ENCODE results near the gene GALNT10.

GALNT10 gene

GRCh38 chr5:154308443-154309370 lies 118.2 kb downstream of the GALNT10 start:
- no peak for DNase-seq (ENCODE audit: low read depth, low spot score)

GRCh38 chr5:154309371-154309745 lies 118.8 kb downstream of the GALNT10 start:
- H3K36me3 ChIP-seq (ENCODE audit: insufficient read depth, insufficient read length, low read length) = no peaks in the 10 kb centered on the region
- TF ChIP-seq SUZ12 (IDR thresholded peaks at IDR 0.05; ENCODE audit: extremely low read depth, insufficient read depth, insufficient read length) (no peak), ZNF274 (IDR thresholded peaks at IDR 0.05; ENCODE audit: low read depth, low read length) (no peak), YY1 (IDR thresholded peaks at IDR 0.05; ENCODE audit: insufficient read depth, insufficient read length) (no peak)
- no peaks in the 10 kb centered on the region for H3K4me1 ChIP-seq (ENCODE audit: insufficient read depth, insufficient read length)
- H3K9ac ChIP-seq (ENCODE audit: insufficient read length, low read depth) = no peak overlapping the region
- H3K4me3 ChIP-seq (ENCODE audit: insufficient read length, low read depth) = no peak overlapping the region
- no peaks in the 10 kb centered on the region for H3K27me3 ChIP-seq (ENCODE audit: insufficient read depth, insufficient read length)
- DNase-seq (ENCODE audit: low read depth, low spot score) = no peak
- 0 out of 2 replicates have a peak, but pooled peaks cover 8% of the 10 kb centered on the region for H3K9me3 ChIP-seq (ENCODE audit: insufficient read depth, low read length)

More at GRCh38 chr5:154308443-154309370, 118.2 kb downstream of the GALNT10 start:
- H3K9me3 ChIP-seq (ENCODE audit: insufficient read depth, low read length) = 0 out of 2 replicates have a peak, but pooled peaks cover 8% of the 10 kb centered on the region
- no peaks in the 10 kb centered on the region for H3K27me3 ChIP-seq (ENCODE audit: insufficient read depth, insufficient read length)
- no peak for TF ChIP-seq YY1 (IDR thresholded peaks at IDR 0.05; ENCODE audit: insufficient read depth, insufficient read length)
- no peak for TF ChIP-seq SUZ12 (IDR thresholded peaks at IDR 0.05; ENCODE audit: extremely low read depth, insufficient read depth, insufficient read length)
- TF ChIP-seq ZNF274 (IDR thresholded peaks at IDR 0.05; ENCODE audit: low read depth, low read length) = no peak
- no peak overlapping the region for H3K4me3 ChIP-seq (ENCODE audit: insufficient read length, low read depth)
- H3K4me1 ChIP-seq (ENCODE audit: insufficient read depth, insufficient read length) = no peaks in the 10 kb centered on the region
- no peak overlapping the region for H3K9ac ChIP-seq (ENCODE audit: insufficient read length, low read depth)
- no peaks in the 10 kb centered on the region for H3K36me3 ChIP-seq (ENCODE audit: insufficient read depth, insufficient read length, low read length)

- H3K36me3 ChIP-seq (ENCODE audit: insufficient read depth, insufficient read length, low read length) = no peaks in the 10 kb centered on the region
- no peaks in the 10 kb centered on the region for H3K4me1 ChIP-seq (ENCODE audit: insufficient read depth, insufficient read length)
- 0 out of 2 replicates have a peak, but pooled peaks cover 6% of the 10 kb centered on the region for H3K9me3 ChIP-seq (ENCODE audit: insufficient read depth, low read length)
- TF ChIP-seq SUZ12 (IDR thresholded peaks at IDR 0.05; ENCODE audit: extremely low read depth, insufficient read depth, insufficient read length) (no peak), YY1 (IDR thresholded peaks at IDR 0.05; ENCODE audit: insufficient read depth, insufficient read length) (no peak), ZNF274 (IDR thresholded peaks at IDR 0.05; ENCODE audit: low read depth, low read length) (no peak)
- H3K9ac ChIP-seq (ENCODE audit: insufficient read length, low read depth) = no peak overlapping the region
- no peak for DNase-seq (ENCODE audit: low read depth, low spot score)
- no peaks in the 10 kb centered on the region for H3K27me3 ChIP-seq (ENCODE audit: insufficient read depth, insufficient read length)
- no peak overlapping the region for H3K4me3 ChIP-seq (ENCODE audit: insufficient read length, low read depth)
Measured at GRCh38 chr5:154309805-154310204, 119.3 kb downstream of the GALNT10 start.

GRCh38 chr5:154311362-154311761 lies 120.8 kb downstream of the GALNT10 start:
- no peaks in the 10 kb centered on the region for H3K9me3 ChIP-seq (ENCODE audit: insufficient read depth, low read length)
- no peak for DNase-seq (ENCODE audit: low read depth, low spot score)
- H3K4me3 ChIP-seq (ENCODE audit: insufficient read length, low read depth) = no peak overlapping the region
- no peaks in the 10 kb centered on the region for H3K27me3 ChIP-seq (ENCODE audit: insufficient read depth, insufficient read length)
- H3K9ac ChIP-seq (ENCODE audit: insufficient read length, low read depth) = no peak overlapping the region
- H3K36me3 ChIP-seq (ENCODE audit: insufficient read depth, insufficient read length, low read length) = no peaks in the 10 kb centered on the region
- no peaks in the 10 kb centered on the region for H3K4me1 ChIP-seq (ENCODE audit: insufficient read depth, insufficient read length)
- no peak for TF ChIP-seq SUZ12 (IDR thresholded peaks at IDR 0.05; ENCODE audit: extremely low read depth, insufficient read depth, insufficient read length)
- TF ChIP-seq ZNF274 (IDR thresholded peaks at IDR 0.05; ENCODE audit: low read depth, low read length) = no peak
- no peak for TF ChIP-seq YY1 (IDR thresholded peaks at IDR 0.05; ENCODE audit: insufficient read depth, insufficient read length)

GRCh38 chr5:154312000-154312399 lies 121.5 kb downstream of the GALNT10 start:
- no peak overlapping the region for H3K9ac ChIP-seq (ENCODE audit: insufficient read length, low read depth)
- no peak for DNase-seq (ENCODE audit: low read depth, low spot score)
- H3K36me3 ChIP-seq (ENCODE audit: insufficient read depth, insufficient read length, low read length) = no peaks in the 10 kb centered on the region
- TF ChIP-seq ZNF274 (IDR thresholded peaks at IDR 0.05; ENCODE audit: low read depth, low read length) (no peak), YY1 (IDR thresholded peaks at IDR 0.05; ENCODE audit: insufficient read depth, insufficient read length) (no peak), SUZ12 (IDR thresholded peaks at IDR 0.05; ENCODE audit: extremely low read depth, insufficient read depth, insufficient read length) (no peak)
- no peaks in the 10 kb centered on the region for H3K4me1 ChIP-seq (ENCODE audit: insufficient read depth, insufficient read length)
- no peaks in the 10 kb centered on the region for H3K9me3 ChIP-seq (ENCODE audit: insufficient read depth, low read length)
- H3K4me3 ChIP-seq (ENCODE audit: insufficient read length, low read depth) = no peak overlapping the region
- H3K27me3 ChIP-seq (ENCODE audit: insufficient read depth, insufficient read length) = no peaks in the 10 kb centered on the region

- H3K9ac ChIP-seq (ENCODE audit: insufficient read length, low read depth) = no peak overlapping the region
- no peak overlapping the region for H3K4me3 ChIP-seq (ENCODE audit: insufficient read length, low read depth)
- H3K36me3 ChIP-seq (ENCODE audit: insufficient read depth, insufficient read length, low read length) = no peaks in the 10 kb centered on the region
- no peaks in the 10 kb centered on the region for H3K4me1 ChIP-seq (ENCODE audit: insufficient read depth, insufficient read length)
- no peak for DNase-seq (ENCODE audit: low read depth, low spot score)
- H3K9me3 ChIP-seq (ENCODE audit: insufficient read depth, low read length) = no peaks in the 10 kb centered on the region
- no peaks in the 10 kb centered on the region for H3K27me3 ChIP-seq (ENCODE audit: insufficient read depth, insufficient read length)
- TF ChIP-seq YY1 (IDR thresholded peaks at IDR 0.05; ENCODE audit: insufficient read depth, insufficient read length) (no peak), ZNF274 (IDR thresholded peaks at IDR 0.05; ENCODE audit: low read depth, low read length) (no peak), SUZ12 (IDR thresholded peaks at IDR 0.05; ENCODE audit: extremely low read depth, insufficient read depth, insufficient read length) (no peak)
Measured at GRCh38 chr5:154312576-154312975, 122.0 kb downstream of the GALNT10 start.

GRCh38 chr5:154313360-154314017 lies 123.0 kb downstream of the GALNT10 start:
- no peak for DNase-seq (ENCODE audit: low read depth, low spot score)
- Histone ChIP-seq H3K27me3 (ENCODE audit: insufficient read depth, insufficient read length) (no peaks in the 10 kb centered on the region), H3K9me3 (ENCODE audit: insufficient read depth, low read length) (no peaks in the 10 kb centered on the region), H3K36me3 (ENCODE audit: insufficient read depth, insufficient read length, low read length) (no peaks in the 10 kb centered on the region), H3K9ac (ENCODE audit: insufficient read length, low read depth) (no peak overlapping the region), H3K4me1 (ENCODE audit: insufficient read depth, insufficient read length) (no peaks in the 10 kb centered on the region), H3K4me3 (ENCODE audit: insufficient read length, low read depth) (no peak overlapping the region)
- no peak for TF ChIP-seq YY1 (IDR thresholded peaks at IDR 0.05; ENCODE audit: insufficient read depth, insufficient read length)
- TF ChIP-seq ZNF274 (IDR thresholded peaks at IDR 0.05; ENCODE audit: low read depth, low read length) = no peak

Data from NT2/D1 (cell line).